GM19438 (cell line): ENCODE data around the gene COL9A2.

Experiments
- ATAC-seq: cut with Tn5 transposase; IDR thresholded peaks from one replicate; pipeline ENCODE4 v1.9.1; 2021; ENCODE audit warnings: low read depth; ENCODE audit not compliant: unreplicated experiment

Gene COL9A2

DNA sequence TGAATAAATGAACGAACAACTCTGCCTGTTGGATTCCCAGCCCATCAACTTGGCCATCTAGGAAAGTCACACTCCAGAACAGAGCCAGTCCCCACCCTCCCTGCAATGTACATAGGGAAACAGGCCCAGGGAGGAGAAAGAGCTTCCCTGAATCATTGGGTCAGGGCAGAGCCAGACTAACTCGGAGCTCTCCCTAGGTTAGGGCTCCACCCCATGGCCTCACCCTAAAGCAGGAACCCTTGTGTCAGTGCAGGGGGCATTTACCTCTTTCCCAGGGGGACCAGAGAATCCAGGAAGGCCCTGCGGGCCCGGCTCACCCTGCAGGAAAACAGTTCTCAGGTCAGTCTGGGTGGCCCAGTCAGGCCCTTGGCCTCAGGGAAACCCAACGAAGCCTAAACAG is 11.6 kb downstream of the COL9A2 start:
- ATAC-seq, result no peak

DNA sequence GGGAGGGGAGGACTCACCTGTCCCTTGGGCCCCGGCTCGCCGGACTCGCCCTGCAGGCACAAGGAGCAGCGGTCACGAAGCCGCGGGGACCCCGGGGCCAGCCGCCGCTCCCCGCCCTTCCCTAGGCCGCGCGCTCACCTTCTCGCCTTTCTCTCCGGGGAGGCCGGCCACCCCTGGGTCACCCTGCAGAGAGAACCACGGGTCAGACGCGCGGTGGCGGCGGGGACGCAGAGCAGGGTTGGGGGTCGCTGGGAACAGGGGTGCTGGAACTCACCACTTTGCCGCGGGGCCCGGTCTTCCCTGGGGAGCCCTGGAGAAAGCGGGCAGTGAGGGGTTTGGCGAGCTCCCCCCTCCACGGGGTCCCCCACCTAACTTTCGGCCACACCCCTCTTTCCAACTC is 13.3 kb downstream of the COL9A2 start:
- ATAC-seq, result no peak

DNA sequence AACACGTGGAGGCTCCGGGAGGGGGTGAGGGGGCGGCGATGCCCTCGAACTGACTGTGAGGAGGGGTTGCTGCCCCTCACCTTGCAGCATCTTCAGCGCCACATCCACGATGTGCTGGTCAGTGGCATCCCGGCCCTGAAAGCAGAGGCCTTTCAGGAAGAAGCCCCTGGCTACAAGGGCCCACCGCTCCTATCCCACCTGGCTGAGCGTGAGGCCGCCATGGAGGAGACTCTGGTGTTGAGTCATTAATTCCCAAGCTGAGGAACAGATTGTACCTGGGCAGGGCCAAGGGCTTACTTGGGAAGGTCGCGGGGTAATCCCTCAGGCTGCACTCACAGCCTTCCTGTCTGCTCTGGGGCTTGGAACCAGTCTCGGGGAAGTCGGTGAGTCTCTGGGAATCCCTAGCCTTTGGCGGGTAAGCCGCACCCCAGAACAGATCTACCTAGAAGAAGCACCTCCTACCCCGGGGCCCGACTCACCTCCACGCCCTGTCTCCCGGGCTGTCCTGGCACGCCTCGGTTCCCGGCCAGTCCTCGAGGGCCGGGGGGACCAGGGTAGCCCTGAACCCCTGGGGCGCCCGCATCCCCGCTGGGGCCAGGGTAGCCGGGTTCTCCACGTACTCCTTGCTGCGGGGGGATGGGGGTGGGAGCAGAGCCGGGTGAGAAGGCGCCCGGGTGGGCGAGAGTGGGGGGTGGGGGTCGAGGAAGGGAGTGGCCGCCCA is 13.9 kb downstream of the COL9A2 start:
- no peak for ATAC-seq

DNA sequence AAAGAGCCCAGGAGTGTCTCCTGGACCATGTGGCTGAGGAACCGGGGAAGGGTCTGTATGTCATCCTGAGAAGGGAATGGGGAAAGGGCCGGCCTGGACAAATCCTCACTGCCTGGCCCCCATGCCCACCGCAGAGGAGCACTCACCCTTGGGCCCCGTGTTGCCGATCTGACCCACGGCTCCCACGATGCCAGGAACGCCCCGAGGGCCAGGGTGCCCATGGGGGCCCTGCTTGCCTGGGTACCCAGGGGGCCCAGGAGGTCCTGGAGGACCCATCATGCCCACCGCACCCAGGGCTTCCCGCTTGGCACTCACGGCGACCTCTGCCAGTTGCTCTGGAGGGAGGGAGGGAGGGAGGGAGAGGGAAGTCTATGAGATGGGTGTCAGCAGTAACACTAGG is 14.6 kb downstream of the COL9A2 start:
- ATAC-seq, result no peak

DNA sequence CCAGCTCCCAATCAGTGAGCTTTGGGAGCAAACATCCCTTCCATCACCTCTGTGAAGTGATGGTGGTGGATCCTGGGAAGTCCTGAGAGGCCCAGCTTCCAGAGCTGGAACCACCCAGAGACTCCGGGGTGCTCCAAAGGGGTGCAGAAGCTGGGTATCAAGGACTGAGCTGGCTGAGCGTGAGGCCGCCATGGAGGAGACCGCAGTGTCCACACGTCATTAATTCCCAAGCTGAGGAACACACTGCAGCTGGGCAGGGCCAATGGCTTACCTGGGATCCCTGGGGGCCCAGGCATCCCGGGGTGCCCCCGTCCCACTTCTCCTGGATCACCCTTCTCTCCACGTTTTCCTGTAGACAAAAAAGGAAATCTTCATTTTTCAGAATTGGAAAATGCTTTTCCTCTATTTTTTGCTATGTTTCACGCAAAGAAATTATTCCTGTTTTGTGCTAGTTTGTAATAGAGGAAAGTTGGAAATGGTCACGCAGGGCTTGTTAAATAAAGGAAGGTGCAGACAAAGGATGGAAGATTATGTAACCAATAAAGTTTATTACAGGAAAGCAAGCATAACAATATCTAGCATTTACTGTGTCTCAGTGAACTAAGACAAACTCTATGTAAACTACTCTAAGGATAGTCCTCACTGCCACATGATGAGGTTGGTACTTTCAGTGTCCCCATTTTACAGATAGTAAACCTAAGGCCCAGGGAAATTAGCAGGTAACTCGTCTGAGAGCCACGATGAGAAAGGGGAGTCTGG is 15.4 kb downstream of the COL9A2 start:
- ATAC-seq, result no peak

DNA sequence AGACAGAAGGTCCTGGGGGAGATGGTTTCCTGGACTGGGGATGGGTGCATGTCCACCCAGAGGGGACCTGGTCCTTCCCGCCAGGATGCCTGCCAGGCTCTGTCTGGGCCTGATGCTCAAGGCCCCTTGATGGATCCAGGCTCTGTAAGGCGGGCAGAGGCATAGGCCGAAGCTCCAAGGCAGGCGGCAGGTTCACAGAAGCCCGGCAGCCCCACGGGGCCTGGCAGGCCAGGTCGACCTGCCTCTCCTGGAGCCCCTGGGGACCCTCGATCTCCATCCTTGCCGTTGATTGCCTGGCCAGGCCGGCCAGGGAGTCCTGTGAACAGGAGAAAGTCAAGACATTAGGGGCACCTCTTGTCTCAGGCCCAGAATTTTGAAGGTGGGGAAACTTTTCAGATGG is 16.0 kb downstream of the COL9A2 start:
- ATAC-seq, result no peak

DNA sequence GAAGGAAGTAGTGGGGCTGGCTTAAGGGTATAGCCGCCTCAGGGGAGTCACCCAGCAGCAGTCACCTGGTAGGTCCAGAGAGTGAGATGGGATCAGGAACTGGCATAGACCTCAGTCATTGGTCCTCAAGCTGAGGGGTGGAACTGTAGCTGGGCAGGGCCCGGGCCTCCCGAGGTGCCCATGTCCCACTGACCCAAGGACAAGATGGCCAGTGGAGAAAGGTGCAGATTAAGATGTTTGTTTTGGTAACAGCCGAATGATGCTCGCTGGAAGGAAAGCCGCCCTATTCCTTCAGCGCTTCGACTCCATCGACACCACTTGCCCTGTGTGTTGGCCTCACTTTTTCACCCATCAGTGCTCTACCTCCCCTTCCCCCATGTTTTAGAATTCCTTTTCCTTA is 16.4 kb downstream of the COL9A2 start:
- no peak for ATAC-seq

DNA sequence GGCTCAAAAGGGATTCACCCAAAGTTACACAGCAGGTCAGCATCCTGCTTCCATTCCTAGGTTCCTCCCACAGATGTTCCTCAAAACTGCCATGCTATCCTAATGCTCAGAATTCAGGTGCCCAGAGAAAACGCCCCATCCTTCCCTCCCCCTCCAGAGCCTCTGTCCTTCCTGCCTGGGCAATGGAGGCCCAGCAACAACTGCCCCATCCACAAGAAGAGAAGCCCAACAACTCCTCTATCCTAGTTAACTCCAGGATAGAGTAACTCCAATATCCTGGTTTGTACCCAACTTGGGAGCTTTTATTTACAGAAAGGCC is 16.9 kb downstream of the COL9A2 start:
- ATAC-seq, result no peak

DNA sequence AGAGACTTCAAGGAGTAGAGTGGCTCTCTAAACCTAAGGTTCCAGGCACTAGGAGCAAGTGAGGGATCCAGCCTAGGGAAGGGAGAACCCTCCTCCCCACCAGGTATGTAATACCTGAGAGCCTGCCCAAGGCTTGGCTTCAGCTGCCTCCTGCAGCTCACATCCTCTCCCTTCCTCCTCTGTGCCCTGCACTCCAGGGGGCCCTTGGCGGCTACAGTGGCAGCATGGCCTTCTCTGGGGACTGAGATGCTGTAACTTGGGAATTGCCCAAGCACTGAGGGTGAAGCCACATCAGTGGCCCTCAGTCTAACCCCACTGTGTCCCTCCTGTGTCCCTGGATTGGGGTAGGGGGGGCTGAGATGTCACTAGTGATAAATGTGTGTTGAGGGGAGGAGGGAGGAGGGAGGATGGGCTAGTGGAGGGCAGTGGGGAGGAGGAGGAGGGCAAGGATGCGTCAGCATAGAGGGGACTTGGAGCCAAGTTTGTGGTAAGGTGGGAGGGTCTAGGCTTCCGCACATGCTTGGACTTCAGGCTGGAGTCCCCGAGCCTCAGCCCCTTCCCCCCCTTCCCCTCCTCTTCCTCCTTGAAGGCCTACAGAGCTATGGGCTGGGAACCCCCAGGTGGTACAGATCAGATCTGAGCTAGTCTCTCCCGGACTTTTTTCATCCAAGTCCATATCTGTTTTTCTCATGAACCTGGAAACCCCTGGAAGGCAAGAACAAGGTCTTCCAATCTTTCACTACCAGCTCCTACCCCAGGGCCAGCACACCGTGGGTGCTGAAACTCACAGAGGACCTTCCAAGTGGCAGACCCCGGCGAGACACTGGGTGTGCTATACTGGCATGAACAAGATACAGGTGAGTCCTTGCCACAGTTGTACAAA is 17.5 kb downstream of the COL9A2 start:
- no peak for ATAC-seq

DNA sequence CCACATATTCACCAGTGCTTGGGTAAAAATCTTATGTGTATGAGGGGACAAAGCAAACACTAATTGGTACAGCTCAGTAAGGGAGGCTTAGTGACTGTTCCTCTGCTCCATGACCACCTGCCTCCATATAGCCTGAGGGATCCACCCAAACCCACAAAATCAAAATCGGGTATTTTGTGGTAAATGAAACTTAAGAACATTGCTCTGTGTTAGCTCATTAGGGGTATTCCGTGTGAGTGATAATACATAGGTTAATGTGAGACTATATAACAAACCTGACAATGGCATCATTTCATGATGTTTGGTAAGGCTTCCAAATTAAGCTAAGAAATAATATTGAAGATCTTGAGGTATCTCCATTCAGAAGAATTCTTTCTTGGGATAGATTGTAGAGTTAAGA is 25.8 kb downstream of the COL9A2 start:
- ATAC-seq, result no peak

DNA sequence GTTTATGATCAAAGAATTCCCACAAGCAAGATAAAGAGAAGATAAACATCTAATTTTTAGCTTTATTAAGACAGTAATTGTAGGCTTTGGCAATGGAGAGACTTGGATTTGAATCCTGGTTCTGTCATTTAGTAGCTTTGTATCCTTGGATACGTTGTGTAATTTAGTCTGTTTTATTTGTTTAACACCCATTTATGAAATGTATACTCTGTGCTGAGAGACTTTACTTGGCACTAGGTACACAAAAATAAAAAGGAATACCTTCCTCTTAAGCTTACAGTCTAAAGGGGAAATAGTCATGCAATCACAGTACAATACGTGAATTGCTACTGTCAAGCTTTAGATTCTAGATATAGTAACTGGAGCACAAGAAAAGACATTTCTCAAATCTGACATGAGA is 35.2 kb downstream of the COL9A2 start:
- no peak for ATAC-seq

DNA sequence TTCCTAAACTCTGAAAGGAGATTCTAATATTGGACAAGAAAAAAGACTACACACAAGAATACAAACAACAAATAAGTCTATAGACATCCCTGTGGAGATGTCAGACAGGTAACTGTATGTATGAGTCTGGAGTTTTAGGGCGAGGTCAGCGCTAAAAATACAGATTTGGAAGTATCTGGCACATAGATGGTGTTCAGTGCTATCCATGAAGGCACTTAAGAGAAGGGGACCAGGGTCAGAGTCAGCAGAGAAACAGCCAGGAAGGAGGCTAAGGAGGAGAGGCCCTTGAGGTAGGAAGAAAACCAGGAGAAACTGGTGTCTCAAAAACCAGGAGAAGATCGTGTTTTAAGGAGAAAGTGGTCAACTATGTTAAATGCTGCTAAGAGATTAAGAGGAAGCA is 41.0 kb downstream of the COL9A2 start:
- ATAC-seq, result no peak

DNA sequence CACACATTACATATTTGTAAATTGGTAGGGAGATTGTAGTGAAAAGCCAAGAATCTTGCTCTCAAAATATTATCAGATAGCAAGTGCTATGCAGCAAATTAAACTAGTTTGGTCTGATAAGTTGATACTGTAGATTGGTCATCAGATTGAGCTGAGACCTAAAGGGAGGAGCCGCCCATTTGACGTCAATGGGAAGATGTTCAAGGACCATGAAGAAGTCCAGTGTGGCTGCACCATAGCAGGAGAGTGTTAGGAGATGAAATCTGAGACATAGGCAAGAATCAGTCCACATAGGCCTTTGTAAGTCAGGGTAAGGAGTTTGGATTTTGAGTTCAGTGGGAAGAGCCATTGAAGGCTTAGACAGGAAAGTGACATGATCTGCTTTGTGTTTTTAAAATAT is 42.8 kb downstream of the COL9A2 start:
- ATAC-seq, result no peak

DNA sequence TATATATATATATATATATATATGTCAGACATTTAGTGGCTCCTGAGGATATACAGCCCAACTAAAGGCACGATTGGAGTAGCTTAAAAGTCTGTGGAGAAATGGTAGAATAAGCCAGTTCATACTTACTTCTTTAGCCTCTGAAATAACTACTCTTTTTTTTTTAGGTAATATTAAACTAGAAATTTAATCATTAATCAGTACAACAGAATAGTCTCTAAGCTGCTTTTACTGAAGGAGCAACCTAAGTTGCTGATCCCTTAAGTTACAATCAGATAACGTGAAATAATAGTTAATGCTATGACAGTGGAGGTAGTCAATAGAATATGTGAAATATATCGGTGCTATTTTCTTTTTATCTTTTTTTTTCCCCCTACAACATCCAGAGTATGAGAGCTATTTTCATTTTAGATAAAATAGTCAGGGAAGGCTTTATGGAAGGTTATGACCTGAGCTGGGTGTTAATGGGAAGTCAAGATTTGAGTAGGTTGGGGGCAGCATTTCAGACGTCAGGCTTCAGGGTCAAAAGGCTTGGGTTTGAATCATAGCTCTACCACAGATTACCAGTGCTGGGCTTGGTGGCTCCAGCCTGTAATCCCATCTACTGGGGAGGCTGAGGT is 43.4 kb downstream of the COL9A2 start:
- ATAC-seq, result no peak

DNA sequence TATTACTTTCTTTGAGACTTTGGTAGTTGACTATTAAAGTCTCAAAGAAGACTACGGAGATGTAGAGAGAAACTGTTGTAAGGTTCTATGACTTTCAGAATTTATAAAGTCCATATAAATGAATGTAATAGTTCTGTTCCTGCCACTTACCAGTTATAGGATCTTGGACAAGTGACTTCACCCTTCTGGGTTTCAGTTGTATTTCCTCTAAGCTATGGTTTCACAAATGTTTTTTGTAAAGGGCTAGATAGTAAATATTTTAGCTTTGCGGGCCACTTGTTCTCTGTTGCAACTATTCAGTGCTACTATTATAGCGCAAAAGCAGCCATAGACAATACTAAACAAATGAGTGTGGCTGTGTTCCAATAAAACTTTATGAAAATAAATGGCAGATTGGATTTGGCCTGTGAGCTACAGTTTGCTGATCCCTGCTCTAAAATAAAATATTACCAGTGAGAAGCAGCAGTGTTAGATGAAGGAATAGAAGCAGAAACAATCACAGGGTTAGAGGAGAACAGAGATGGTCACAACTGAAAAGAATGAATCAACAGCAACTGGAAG is 44.4 kb downstream of the COL9A2 start:
- no peak for ATAC-seq

DNA sequence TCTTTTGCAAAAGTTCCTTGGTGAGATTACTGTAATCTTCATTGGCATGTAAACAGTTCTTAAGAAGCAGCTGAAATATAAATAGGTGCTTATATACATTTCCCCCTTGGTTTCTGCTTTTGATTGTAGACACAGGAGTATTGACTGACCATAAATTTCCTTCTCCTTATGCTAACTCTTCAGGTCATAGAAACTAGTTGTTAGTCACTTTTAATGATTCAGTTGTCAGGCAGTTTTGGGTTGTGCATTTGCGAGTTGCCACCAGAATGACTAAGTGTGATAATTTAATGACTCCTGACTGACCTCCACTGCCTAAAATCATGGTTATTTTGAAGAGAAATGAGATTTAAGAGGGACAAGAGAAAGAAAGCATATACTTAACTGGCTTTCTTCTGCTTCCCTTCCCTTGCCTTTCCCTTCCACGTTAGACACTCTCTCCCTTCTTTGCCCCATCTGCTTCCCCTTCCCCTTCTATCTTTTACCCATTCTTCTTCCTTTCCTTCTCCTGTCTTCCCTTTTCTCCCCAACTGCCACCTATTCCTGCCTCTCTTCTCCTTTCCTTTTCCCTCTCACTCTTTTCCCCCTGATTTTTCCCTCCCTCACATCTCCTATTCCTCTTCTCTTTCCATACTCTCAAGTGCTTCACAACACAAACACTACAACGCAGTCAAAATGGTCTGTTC is 46.8 kb downstream of the COL9A2 start:
- ATAC-seq, result no peak

DNA sequence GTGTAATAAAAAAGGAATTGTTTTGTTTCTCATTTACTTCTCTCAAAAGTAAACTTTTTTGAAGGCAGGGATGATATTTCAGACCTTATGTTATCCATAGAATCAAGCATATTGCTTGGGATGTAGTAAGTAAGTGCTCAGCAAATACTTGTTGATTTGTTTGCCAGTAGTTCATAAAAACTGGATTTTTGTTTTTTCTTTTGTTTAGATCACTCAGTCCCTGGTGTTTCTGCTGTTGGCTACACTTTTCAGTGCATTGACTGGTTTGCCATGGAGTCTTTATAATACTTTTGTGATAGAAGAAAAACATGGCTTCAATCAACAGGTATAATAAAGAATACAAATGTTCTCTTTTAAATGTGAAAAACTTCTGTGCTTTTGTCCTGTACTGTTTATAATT is 48.9 kb downstream of the COL9A2 start:
- no peak for ATAC-seq

DNA sequence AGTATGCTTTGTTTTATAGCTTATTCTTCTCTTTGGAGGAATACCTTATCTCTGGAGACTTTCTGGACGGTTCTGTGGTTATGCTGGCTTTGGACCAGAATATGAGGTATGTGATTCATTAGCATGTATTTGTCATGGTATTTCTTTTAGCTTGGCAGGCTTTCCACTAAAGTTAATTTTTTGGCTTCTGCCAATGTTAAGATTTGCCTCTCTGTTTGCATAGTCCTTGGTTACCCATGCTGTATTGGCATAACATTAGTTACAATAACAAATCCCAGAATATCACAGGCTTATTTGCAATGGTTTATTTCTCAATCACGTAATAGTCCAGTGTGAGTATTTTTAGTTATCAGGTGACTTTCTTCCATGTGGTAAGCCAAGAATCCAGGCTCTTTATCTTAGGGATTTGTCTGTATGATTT is 49.3 kb downstream of the COL9A2 start:
- no peak for ATAC-seq

DNA sequence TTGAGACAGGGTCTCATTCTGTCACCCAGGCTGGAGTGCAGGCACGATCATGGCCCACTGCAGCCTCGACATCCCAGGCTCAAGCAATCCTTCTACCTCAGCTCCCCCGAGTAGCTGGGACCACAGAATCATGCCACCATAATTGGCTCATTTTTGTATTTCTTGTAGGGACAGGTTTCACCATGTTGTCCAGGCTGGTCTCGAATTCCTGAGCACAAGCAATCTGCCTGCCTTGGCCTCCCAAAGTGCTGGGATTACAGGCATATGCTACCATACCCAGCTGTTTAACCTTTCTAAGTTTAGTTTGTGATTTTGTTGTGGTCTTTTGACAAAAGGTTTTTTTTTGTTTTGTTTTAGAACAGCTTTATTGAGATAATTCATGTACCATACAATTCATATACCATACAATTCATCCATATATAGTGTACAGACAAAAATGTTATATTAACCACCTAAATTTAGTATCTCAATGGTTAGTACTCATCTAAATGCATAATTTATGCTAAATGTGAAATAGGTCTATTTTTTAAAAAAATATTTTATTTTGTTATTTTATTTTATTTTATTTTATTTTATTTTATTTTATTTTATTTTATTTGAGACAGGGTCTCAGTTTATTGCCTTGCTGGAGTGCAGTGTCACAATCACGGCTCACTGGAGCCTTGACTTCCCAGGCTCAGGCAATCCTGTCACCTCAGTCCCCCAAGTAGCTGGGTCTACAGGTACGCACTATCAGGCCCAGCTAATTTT is 50.1 kb downstream of the COL9A2 start:
- no peak for ATAC-seq
